ENCODE results near the gene LIN7C. TPM values are rescaled to one million over a fixed set of nuclear protein-coding genes. Genes with fewer than 3 reads are reported as not detected.

LIN7C gene
- total and polyA plus RNA-seq, 4 donors = 5.5 to 55.9 (median 16.7) TPM

DNA sequence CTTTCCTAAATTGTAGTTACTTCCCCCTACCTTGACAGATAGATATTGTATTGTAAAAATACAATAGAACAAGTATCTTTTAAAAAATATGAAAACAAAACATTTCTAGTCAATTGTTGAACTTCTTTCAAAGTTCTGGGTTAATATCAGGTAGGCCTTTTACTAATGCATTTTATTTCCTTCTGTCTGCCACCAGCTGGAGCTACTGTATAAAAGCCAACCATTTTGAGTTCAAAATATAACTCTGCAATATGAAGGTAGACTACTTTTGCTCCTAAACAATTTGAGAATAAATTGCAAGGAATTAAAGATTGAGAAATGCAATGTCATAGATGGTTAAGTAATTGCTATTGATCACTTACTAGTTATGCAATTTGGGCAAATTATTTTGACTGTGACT lies 22.1 kb upstream of the LIN7C start:
- Histone ChIP-seq H3K4me1 (ENCODE audit: control insufficient read depth in 5 of 5, insufficient read depth in 5 of 5, low read length in 5 of 5) (no peaks in the 10 kb centered on the region), H3K9ac (ENCODE audit: insufficient read depth in 1 of 2, low read length in 2 of 2) (no peak overlapping the region), H3K36me3 (ENCODE audit: control insufficient read depth in 4 of 4, insufficient read depth in 4 of 4, low read length in 4 of 4) (no peaks in the 10 kb centered on the region), H3K27me3 (ENCODE audit: control insufficient read depth in 3 of 3, insufficient read depth in 3 of 3, low read length in 2 of 3) (no peaks in the 10 kb centered on the region), H3K4me3 (no peak overlapping the region), H3K9me3 (ENCODE audit: control insufficient read depth in 4 of 4, insufficient read depth in 3 of 4, low read length in 3 of 4) (no peaks in the 10 kb centered on the region), H3K27ac (ENCODE audit: low read depth in 1 of 2, low read length in 1 of 2) (no peak overlapping the region)
- no peak for TF ChIP-seq CTCF (IDR thresholded peaks at IDR 0.05; ENCODE audit: control extremely low read depth, extremely low read depth)
- no peak for ATAC-seq (ENCODE audit: insufficient read depth, low FRiP score)
- DNase-seq = no peak

- no peak overlapping the region for H3K4me3 ChIP-seq
- H3K27me3 ChIP-seq (ENCODE audit: control insufficient read depth in 3 of 3, insufficient read depth in 3 of 3, low read length in 2 of 3) = no peaks in the 10 kb centered on the region
- H3K27ac ChIP-seq (ENCODE audit: low read depth in 1 of 2, low read length in 1 of 2) = no peak overlapping the region
- no peaks in the 10 kb centered on the region for H3K4me1 ChIP-seq (ENCODE audit: control insufficient read depth in 5 of 5, insufficient read depth in 5 of 5, low read length in 5 of 5)
- H3K9me3 ChIP-seq (ENCODE audit: control insufficient read depth in 4 of 4, insufficient read depth in 3 of 4, low read length in 3 of 4) = no peaks in the 10 kb centered on the region
- 91 to 94% methylated on average over 2 of the region's 2 CpGs for WGBS, 2 donors
- no peak for TF ChIP-seq CTCF (IDR thresholded peaks at IDR 0.05; ENCODE audit: control extremely low read depth, extremely low read depth)
- DNase-seq (no peak), ATAC-seq (ENCODE audit: insufficient read depth, low FRiP score) (no peak)
- no peak overlapping the region for H3K9ac ChIP-seq (ENCODE audit: insufficient read depth in 1 of 2, low read length in 2 of 2)
- no peaks in the 10 kb centered on the region for H3K36me3 ChIP-seq (ENCODE audit: control insufficient read depth in 4 of 4, insufficient read depth in 4 of 4, low read length in 4 of 4)
Measured at GRCh38 chr11:27526535-27526934, 20.0 kb upstream of the LIN7C start.

DNA sequence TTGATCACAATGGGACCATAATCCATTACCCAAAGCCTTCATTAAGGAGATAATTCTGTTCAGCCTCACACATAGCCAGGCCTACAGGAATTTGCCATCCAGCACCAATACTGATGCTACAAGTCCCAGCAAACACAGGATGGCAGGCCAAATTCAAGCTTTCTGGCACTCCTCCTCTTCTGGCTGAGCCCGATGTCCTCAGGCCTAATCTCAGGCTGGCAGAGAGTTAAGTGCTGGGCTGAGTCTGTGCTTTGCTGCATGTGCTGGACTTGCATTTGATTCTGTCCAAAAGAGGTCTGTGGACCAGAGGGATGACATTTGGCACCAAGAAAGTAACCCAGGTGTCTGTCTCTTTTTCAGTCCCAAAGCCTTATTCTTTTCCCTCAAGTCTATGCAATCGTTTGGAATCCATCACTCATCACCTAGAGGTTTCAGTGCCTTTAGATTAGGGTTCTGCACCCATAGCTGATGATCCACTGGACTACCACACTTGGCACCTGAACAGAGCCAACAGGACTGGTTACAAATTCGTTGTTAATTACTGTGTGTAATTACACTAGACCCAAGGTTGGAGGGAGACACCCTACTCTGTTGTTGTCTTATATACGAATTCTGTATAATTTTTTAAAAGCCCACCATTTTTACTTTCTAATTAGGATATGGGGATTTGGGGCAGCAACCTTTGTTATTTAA lies 19.4 kb upstream of the LIN7C start:
- no peak overlapping the region for H3K9ac ChIP-seq (ENCODE audit: insufficient read depth in 1 of 2, low read length in 2 of 2)
- no peaks in the 10 kb centered on the region for H3K27me3 ChIP-seq (ENCODE audit: control insufficient read depth in 3 of 3, insufficient read depth in 3 of 3, low read length in 2 of 3)
- no peaks in the 10 kb centered on the region for H3K9me3 ChIP-seq (ENCODE audit: control insufficient read depth in 4 of 4, insufficient read depth in 3 of 4, low read length in 3 of 4)
- no peaks in the 10 kb centered on the region for H3K36me3 ChIP-seq (ENCODE audit: control insufficient read depth in 4 of 4, insufficient read depth in 4 of 4, low read length in 4 of 4)
- no peak for TF ChIP-seq CTCF (IDR thresholded peaks at IDR 0.05; ENCODE audit: control extremely low read depth, extremely low read depth)
- no peaks in the 10 kb centered on the region for H3K4me1 ChIP-seq (ENCODE audit: control insufficient read depth in 5 of 5, insufficient read depth in 5 of 5, low read length in 5 of 5)
- no peak for ATAC-seq (ENCODE audit: insufficient read depth, low FRiP score)
- 71 to 83% methylated on average over 4 of the region's 4 CpGs for WGBS, 2 donors
- no peak overlapping the region for H3K4me3 ChIP-seq
- no peak for DNase-seq
- H3K27ac ChIP-seq (ENCODE audit: low read depth in 1 of 2, low read length in 1 of 2) = no peak overlapping the region

DNA sequence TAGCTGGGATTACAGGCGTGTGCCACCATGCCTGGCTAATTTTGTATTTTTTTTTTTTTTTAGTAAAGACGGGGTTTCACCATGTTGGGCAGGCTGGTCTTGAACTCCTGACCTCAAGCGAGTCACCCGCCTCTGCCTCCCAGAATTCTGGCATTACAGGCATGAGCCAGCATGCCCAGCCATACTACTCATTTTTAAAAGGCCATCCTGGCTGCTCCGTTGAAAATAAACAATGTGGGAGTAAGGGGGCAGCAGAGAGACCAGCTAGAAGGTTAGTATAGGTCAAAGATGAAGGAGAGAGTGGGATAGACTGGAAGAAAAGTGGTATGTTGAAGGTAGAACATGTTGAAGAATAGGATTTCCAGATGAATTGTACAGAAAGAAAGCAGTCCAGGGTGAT lies 17.6 kb upstream of the LIN7C start:
- no peaks in the 10 kb centered on the region for H3K4me1 ChIP-seq (ENCODE audit: control insufficient read depth in 5 of 5, insufficient read depth in 5 of 5, low read length in 5 of 5)
- H3K27me3 ChIP-seq (ENCODE audit: control insufficient read depth in 3 of 3, insufficient read depth in 3 of 3, low read length in 2 of 3) = no peaks in the 10 kb centered on the region
- no peaks in the 10 kb centered on the region for H3K36me3 ChIP-seq (ENCODE audit: control insufficient read depth in 4 of 4, insufficient read depth in 4 of 4, low read length in 4 of 4)
- ATAC-seq (ENCODE audit: insufficient read depth, low FRiP score) (no peak), DNase-seq (no peak)
- TF ChIP-seq CTCF (IDR thresholded peaks at IDR 0.05; ENCODE audit: control extremely low read depth, extremely low read depth) = no peak
- H3K4me3 ChIP-seq = no peak overlapping the region
- H3K9ac ChIP-seq (ENCODE audit: insufficient read depth in 1 of 2, low read length in 2 of 2) = no peak overlapping the region
- 78 to 84% methylated on average over 5 of the region's 5 CpGs for WGBS, 2 donors
- H3K9me3 ChIP-seq (ENCODE audit: control insufficient read depth in 4 of 4, insufficient read depth in 3 of 4, low read length in 3 of 4) = no peaks in the 10 kb centered on the region
- H3K27ac ChIP-seq (ENCODE audit: low read depth in 1 of 2, low read length in 1 of 2) = no peak overlapping the region

All from lung (tissue), 12 donors.